ENCODE results near the gene LRBA.
"Not testable (repeated sequence)": the region's sequence is repeated elsewhere in the genome, so short reads cannot be mapped to it uniquely, and the experiment has no call there.

The LRBA gene

GRCh38 chr4:150573534-150573933 is 441.6 kb downstream of the LRBA start:
- no peak for TF ChIP-seq CTCF (conservative IDR thresholded peaks at IDR 0.05; ENCODE audit: low read depth, low read length)
- peak; percentile 55 for DNase-seq (ENCODE audit: low read depth)
- no peak overlapping the region for H3K4me3 ChIP-seq (ENCODE audit: low read depth, low read length)

- no peak for DNase-seq (ENCODE audit: low read depth)
- no peak for TF ChIP-seq CTCF (conservative IDR thresholded peaks at IDR 0.05; ENCODE audit: low read depth, low read length)
- no peak overlapping the region for H3K4me3 ChIP-seq (ENCODE audit: low read depth, low read length)
Observed at GRCh38 chr4:150572704-150573504, 442.2 kb downstream of the LRBA start.

- TF ChIP-seq CTCF (conservative IDR thresholded peaks at IDR 0.05; ENCODE audit: low read depth, low read length), result no peak
- DNase-seq (ENCODE audit: low read depth), result no peak
- H3K4me3 ChIP-seq (ENCODE audit: low read depth, low read length), result no peak overlapping the region
Observed at GRCh38 chr4:150570862-150571261, 444.2 kb downstream of the LRBA start.

- no peak for TF ChIP-seq CTCF (conservative IDR thresholded peaks at IDR 0.05; ENCODE audit: low read depth, low read length)
- H3K4me3 ChIP-seq (ENCODE audit: low read depth, low read length), result no peak overlapping the region
- no peak for DNase-seq (ENCODE audit: low read depth)
Observed at GRCh38 chr4:150569998-150570535, 445.0 kb downstream of the LRBA start.

- no peak overlapping the region for H3K4me3 ChIP-seq (ENCODE audit: low read depth, low read length)
- DNase-seq (ENCODE audit: low read depth), result peak; percentile 83
- TF ChIP-seq CTCF (conservative IDR thresholded peaks at IDR 0.05; ENCODE audit: low read depth, low read length), result no peak
Observed at GRCh38 chr4:150569384-150569987, 445.6 kb downstream of the LRBA start.

- H3K4me3 ChIP-seq (ENCODE audit: low read depth, low read length), result no peak overlapping the region
- DNase-seq (ENCODE audit: low read depth), result no peak
- TF ChIP-seq CTCF (conservative IDR thresholded peaks at IDR 0.05; ENCODE audit: low read depth, low read length), result no peak
Observed at GRCh38 chr4:150567070-150567469, 448.0 kb downstream of the LRBA start.

GRCh38 chr4:150564967-150565366 is 450.1 kb downstream of the LRBA start:
- not testable (repeated sequence) for DNase-seq (ENCODE audit: low read depth); H3K4me3 ChIP-seq (ENCODE audit: low read depth, low read length)

Measured in choroid plexus epithelial cell (primary cell).